Transverse colon (tissue), 3 donors: ENCODE data around the gene FRG2.
"Not testable (repeated sequence)": the region's sequence is repeated elsewhere in the genome, so short reads cannot be mapped to it uniquely, and the experiment has no call there.

Source experiments
- EP300 ChIP-seq: sonication (generic); formaldehyde crosslinking; IDR thresholded peaks from one replicate; pipeline ENCODE4 v1.6.1; 2017; ENCODE audit warnings: antibody characterized with exemption, low read depth
- TF ChIP-seq, protein P1 (sequence below), 5 experiments: fragments of 200-600 bp in 3 of 5; fragments of 450-650 bp in 2 of 5; sonication (generic) in 3 of 5; IDR thresholded peaks; 1 replicate in 2 of 5; 2 replicates in 3 of 5; pipeline ENCODE4 v1.5.1; 2016 to 2017; ENCODE audit warnings: antibody characterized with exemption in 5 of 5, inconsistent platforms in 3 of 5, mild to moderate bottlenecking in 2 of 5, moderate library complexity in 1 of 5

GRCh38 chr4:190047627-190048026, 20.6 kb upstream of the FRG2 start:
- not testable (repeated sequence) for TF ChIP-seq EP300
- TF ChIP-seq, protein P1, sequence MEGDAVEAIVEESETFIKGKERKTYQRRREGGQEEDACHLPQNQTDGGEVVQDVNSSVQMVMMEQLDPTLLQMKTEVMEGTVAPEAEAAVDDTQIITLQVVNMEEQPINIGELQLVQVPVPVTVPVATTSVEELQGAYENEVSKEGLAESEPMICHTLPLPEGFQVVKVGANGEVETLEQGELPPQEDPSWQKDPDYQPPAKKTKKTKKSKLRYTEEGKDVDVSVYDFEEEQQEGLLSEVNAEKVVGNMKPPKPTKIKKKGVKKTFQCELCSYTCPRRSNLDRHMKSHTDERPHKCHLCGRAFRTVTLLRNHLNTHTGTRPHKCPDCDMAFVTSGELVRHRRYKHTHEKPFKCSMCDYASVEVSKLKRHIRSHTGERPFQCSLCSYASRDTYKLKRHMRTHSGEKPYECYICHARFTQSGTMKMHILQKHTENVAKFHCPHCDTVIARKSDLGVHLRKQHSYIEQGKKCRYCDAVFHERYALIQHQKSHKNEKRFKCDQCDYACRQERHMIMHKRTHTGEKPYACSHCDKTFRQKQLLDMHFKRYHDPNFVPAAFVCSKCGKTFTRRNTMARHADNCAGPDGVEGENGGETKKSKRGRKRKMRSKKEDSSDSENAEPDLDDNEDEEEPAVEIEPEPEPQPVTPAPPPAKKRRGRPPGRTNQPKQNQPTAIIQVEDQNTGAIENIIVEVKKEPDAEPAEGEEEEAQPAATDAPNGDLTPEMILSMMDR (IDR thresholded peaks at IDR 0.05) = not testable (repeated sequence)
